Prostate gland (tissue), 2 donors: Measurements from ENCODE around the gene SOX10.

ENCODE experiments used
- CTCF ChIP-seq, 4 experiments: fragments of 200-600 bp in 2 of 4; fragments of 450-650 bp in 2 of 4; sonication (generic) in 2 of 4; IDR thresholded peaks; 1 replicate in 3 of 4; 2 replicates in 1 of 4; pipeline ENCODE4 v1.5.1; 2016 to 2019; ENCODE audit warnings: antibody characterized with exemption in 4 of 4, mild to moderate bottlenecking in 2 of 4, moderate library complexity in 2 of 4
- POLR2A ChIP-seq: fragments of 450-650 bp; IDR thresholded peaks from one replicate; pipeline ENCODE4 v1.6.1; 2016; ENCODE audit warnings: antibody characterized with exemption, mild to moderate bottlenecking

- TF ChIP-seq CTCF (IDR thresholded peaks at IDR 0.05): no peak
- TF ChIP-seq POLR2A: no peak
Measured at GRCh38 chr22:37975153-37975552, 9.2 kb downstream of the SOX10 start.
